Keratinocyte (primary cell): Measurements from ENCODE around the gene AASS.

Source experiments
- EZH2 ChIP-seq: IDR thresholded peaks from one replicate; pipeline ENCODE4 v1.6.1; 2012; ENCODE audit warnings: inconsistent platforms, mild to moderate bottlenecking, low read length, moderate library complexity
- TF ChIP-seq, protein P1 (sequence below), 3 experiments: IDR thresholded peaks in 1 of 3; conservative IDR thresholded peaks in 1 of 3; optimal IDR thresholded peaks in 1 of 3; 2 replicates in 2 of 3; 3 replicates in 1 of 3; pipeline versions ENCODE3 to v1.5.1; 2011; ENCODE audit warnings: low read length in 3 of 3, mild to moderate bottlenecking in 3 of 3, moderate library complexity in 2 of 3, control low read depth in 1 of 3, inconsistent platforms in 1 of 3; ENCODE audit not compliant: insufficient read depth in 2 of 3; ENCODE audit errors: extremely low read depth in 1 of 3

DNA sequence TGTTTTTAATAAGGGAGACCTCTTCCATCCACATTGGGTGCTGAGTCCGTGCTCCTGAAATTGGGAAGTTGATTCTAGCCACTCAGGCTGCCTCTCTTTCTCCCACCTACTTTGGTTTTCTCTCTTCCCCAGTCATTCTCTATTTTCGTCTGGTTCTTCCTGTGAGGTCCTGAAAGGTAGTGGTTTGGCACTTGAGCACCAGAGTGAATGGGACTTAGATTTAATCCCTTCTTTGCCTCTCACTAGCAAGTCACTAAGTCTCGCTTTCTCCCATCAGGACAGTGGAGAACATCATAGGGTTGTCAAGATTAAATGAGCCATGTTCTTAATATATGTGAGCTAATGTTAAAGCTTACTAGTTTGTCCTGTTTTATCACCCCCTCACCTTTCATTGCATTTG, 4.0 kb upstream of the AASS start:
- TF ChIP-seq, protein P1, sequence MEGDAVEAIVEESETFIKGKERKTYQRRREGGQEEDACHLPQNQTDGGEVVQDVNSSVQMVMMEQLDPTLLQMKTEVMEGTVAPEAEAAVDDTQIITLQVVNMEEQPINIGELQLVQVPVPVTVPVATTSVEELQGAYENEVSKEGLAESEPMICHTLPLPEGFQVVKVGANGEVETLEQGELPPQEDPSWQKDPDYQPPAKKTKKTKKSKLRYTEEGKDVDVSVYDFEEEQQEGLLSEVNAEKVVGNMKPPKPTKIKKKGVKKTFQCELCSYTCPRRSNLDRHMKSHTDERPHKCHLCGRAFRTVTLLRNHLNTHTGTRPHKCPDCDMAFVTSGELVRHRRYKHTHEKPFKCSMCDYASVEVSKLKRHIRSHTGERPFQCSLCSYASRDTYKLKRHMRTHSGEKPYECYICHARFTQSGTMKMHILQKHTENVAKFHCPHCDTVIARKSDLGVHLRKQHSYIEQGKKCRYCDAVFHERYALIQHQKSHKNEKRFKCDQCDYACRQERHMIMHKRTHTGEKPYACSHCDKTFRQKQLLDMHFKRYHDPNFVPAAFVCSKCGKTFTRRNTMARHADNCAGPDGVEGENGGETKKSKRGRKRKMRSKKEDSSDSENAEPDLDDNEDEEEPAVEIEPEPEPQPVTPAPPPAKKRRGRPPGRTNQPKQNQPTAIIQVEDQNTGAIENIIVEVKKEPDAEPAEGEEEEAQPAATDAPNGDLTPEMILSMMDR (optimal IDR thresholded peaks at IDR 0.05 in 1 of 3, IDR thresholded peaks at IDR 0.05 in 1 of 3, conservative IDR thresholded peaks at IDR 0.05 in 1 of 3; ENCODE audit: extremely low read depth in 1 of 3, insufficient read depth in 2 of 3, low read length in 3 of 3): no peak
- TF ChIP-seq EZH2: no peak
